EH (cell line): ENCODE data around the gene VSIG8.

Experiments used
- DNase-seq: peaks from one replicate; pipeline ENCODE4 v3.0.0-alpha.2; 2015; ENCODE audit warnings: low read depth

Gene VSIG8

GRCh38 chr1:159856576-159856975, 5.9 kb downstream of the VSIG8 start:
- no peak for DNase-seq

GRCh38 chr1:159855709-159856108, 6.7 kb downstream of the VSIG8 start:
- no peak for DNase-seq

- peak; percentile 86 for DNase-seq
These were observed 7.7 kb downstream of the VSIG8 start for GRCh38 chr1:159854693-159855192.

GRCh38 chr1:159854116-159854692, 8.3 kb downstream of the VSIG8 start:
- peak; percentile 65 for DNase-seq

GRCh38 chr1:159853417-159854115, 8.9 kb downstream of the VSIG8 start:
- peak; percentile 66 for DNase-seq

GRCh38 chr1:159851407-159851806, 11.1 kb downstream of the VSIG8 start:
- no peak for DNase-seq

GRCh38 chr1:159849626-159850366, 12.7 kb downstream of the VSIG8 start:
- peak; percentile 69 for DNase-seq

- DNase-seq, result no peak
These were observed 14.1 kb downstream of the VSIG8 start for GRCh38 chr1:159848326-159848725.

GRCh38 chr1:159847231-159847630, 15.2 kb downstream of the VSIG8 start:
- no peak for DNase-seq

- no peak for DNase-seq
These were observed 16.5 kb downstream of the VSIG8 start for GRCh38 chr1:159845751-159846629.

GRCh38 chr1:159843459-159843858, 19.0 kb downstream of the VSIG8 start:
- no peak for DNase-seq

- DNase-seq, result no peak
These were observed 20.7 kb downstream of the VSIG8 start for GRCh38 chr1:159841749-159842148.

GRCh38 chr1:159839116-159839849, 23.2 kb downstream of the VSIG8 start:
- no peak for DNase-seq

- DNase-seq, result no peak
These were observed 23.7 kb downstream of the VSIG8 start for GRCh38 chr1:159838715-159839114.

GRCh38 chr1:159835862-159836525, 26.5 kb downstream of the VSIG8 start:
- DNase-seq, result no peak

- DNase-seq, result peak; percentile 72
These were observed 27.1 kb downstream of the VSIG8 start for GRCh38 chr1:159835356-159835755.

GRCh38 chr1:159832309-159832708, 30.1 kb downstream of the VSIG8 start:
- peak; percentile 61 for DNase-seq

- DNase-seq, result no peak
These were observed 30.9 kb downstream of the VSIG8 start for GRCh38 chr1:159831412-159832141.

GRCh38 chr1:159830722-159831121, 31.7 kb downstream of the VSIG8 start:
- DNase-seq, result no peak
